Thyroid gland (tissue), 4 donors: ENCODE results near the gene GRM6. TPM values are rescaled to one million over a fixed set of nuclear protein-coding genes. Genes with fewer than 3 reads are reported as not detected.

ENCODE experiments used
- DNase-seq, 2 donors: peaks; one replicate each; pipeline ENCODE4 v3.0.0-alpha.2; 2019
- H3K27ac ChIP-seq, 3 donors: fragments of 200-600 bp; sonication (generic); 1 replicate in 2 of 3; 2 replicates in 1 of 3; pipeline ENCODE4 v1.5.1; 2016 to 2019; ENCODE audit warnings: mild to moderate bottlenecking in 1 of 3, moderate library complexity in 1 of 3
- H3K27me3 ChIP-seq: fragments of 200-600 bp; sonication (generic); one replicate; pipeline ENCODE4 v1.5.1; 2019
- H3K36me3 ChIP-seq, 2 donors: fragments of 200-600 bp; sonication (generic); one replicate each; pipeline ENCODE4 v1.5.1; 2016 to 2019
- H3K4me1 ChIP-seq, 2 donors: fragments of 200-600 bp; sonication (generic); one replicate each; pipeline ENCODE4 v1.5.1; 2017 to 2019
- H3K4me3 ChIP-seq, 3 donors: fragments of 200-600 bp; sonication (generic); replicated peaks in 1 of 3; 1 replicate in 2 of 3; 2 replicates in 1 of 3; pipeline ENCODE4 v1.5.1; 2016; ENCODE audit warnings: mild to moderate bottlenecking in 1 of 3
- H3K9me3 ChIP-seq: fragments of 200-600 bp; sonication (generic); one replicate; pipeline ENCODE4 v1.5.1; 2017
- CTCF ChIP-seq, 6 experiments: fragments of 200-600 bp in 3 of 6; fragments of 450-650 bp in 3 of 6; sonication (generic) in 3 of 6; IDR thresholded peaks; one replicate each; pipeline ENCODE4 v1.5.1; 2016 to 2019; ENCODE audit warnings: antibody characterized with exemption in 6 of 6, mild to moderate bottlenecking in 2 of 6, inconsistent platforms in 1 of 6, moderate library complexity in 1 of 6
- POLR2A ChIP-seq, 2 donors: fragments of 450-650 bp; IDR thresholded peaks; one replicate each; pipeline ENCODE4 v1.6.1; 2017; ENCODE audit warnings: antibody characterized with exemption in 2 of 2, mild to moderate bottlenecking in 2 of 2, moderate library complexity in 1 of 2
- WGBS, 2 donors: methylation state at CpG; one replicate each; pipeline ENCODE4 v1.1.5; 2017; 5-methylcytosine and 5-hydroxymethylcytosine counted together
- intact Hi-C: fragments of 100-400 bp; cut with DNase I; formaldehyde crosslinking; loops from one replicate; pipeline ENCODE4 v1.15.1; 2023
- total RNA-seq, 4 donors: library from RNA; depleted of rRNA; stranded (reverse); fragments of >200 nt; gene quantifications; one replicate each; pipeline ENCODE4 v1.2.3, GENCODE V29; 2016

The GRM6 gene
- total RNA-seq, 4 donors from 2014 or later: not detected

GRCh38 chr5:178993955-178994579 is 1.1 kb downstream of the GRM6 start:
- H3K27me3 ChIP-seq: no peaks in the 10 kb centered on the region
- H3K4me3 ChIP-seq: no peak overlapping the region
- no peak overlapping the region for H3K27ac ChIP-seq
- no peak for TF ChIP-seq CTCF (IDR thresholded peaks at IDR 0.05)
- TF ChIP-seq POLR2A (IDR thresholded peaks at IDR 0.05): no peak
- no peak for DNase-seq
- H3K36me3 ChIP-seq: no peaks in the 10 kb centered on the region
- no peaks in the 10 kb centered on the region for H3K4me1 ChIP-seq
- WGBS, 2 donors: 22 to 27% methylated on average over 25 to 31 of the region's 53 CpGs
- intact Hi-C loops: no loop called here
- no peaks in the 10 kb centered on the region for H3K9me3 ChIP-seq

GRCh38 chr5:178993236-178993765 is 1.8 kb downstream of the GRM6 start:
- Histone ChIP-seq H3K27ac (no peak overlapping the region), H3K9me3 (no peaks in the 10 kb centered on the region), H3K4me3 (no peak overlapping the region), H3K4me1 (no peaks in the 10 kb centered on the region), H3K27me3 (no peaks in the 10 kb centered on the region), H3K36me3 (no peaks in the 10 kb centered on the region)
- TF ChIP-seq CTCF (IDR thresholded peaks at IDR 0.05): no peak
- no peak for TF ChIP-seq POLR2A (IDR thresholded peaks at IDR 0.05)
- WGBS, 2 donors: 73 to 79% methylated on average over 19 to 20 of the region's 20 CpGs
- no peak for DNase-seq
- intact Hi-C loops: no loop called here

GRCh38 chr5:178992291-178992895 is 2.7 kb downstream of the GRM6 start:
- Histone ChIP-seq H3K27me3 (no peaks in the 10 kb centered on the region), H3K36me3 (no peaks in the 10 kb centered on the region), H3K9me3 (no peaks in the 10 kb centered on the region), H3K27ac (no peak overlapping the region), H3K4me1 (no peaks in the 10 kb centered on the region), H3K4me3 (no peak overlapping the region)
- DNase-seq: no peak
- TF ChIP-seq POLR2A (IDR thresholded peaks at IDR 0.05): no peak
- TF ChIP-seq CTCF (IDR thresholded peaks at IDR 0.05): no peak
- WGBS, 2 donors: 62 to 64% methylated on average over 7 to 9 of the region's 9 CpGs
- intact Hi-C loops: no loop called here

GRCh38 chr5:178991190-178992145 is 3.7 kb downstream of the GRM6 start:
- TF ChIP-seq CTCF (IDR thresholded peaks at IDR 0.05) (no peak), POLR2A (IDR thresholded peaks at IDR 0.05) (no peak)
- 88 to 91% methylated on average over 22 to 27 of the region's 28 CpGs for WGBS, 2 donors

More at GRCh38 chr5:178991190-178992145, 3.7 kb downstream of the GRM6 start:
- Histone ChIP-seq H3K27me3 (no peaks in the 10 kb centered on the region), H3K36me3 (no peaks in the 10 kb centered on the region), H3K9me3 (no peaks in the 10 kb centered on the region), H3K4me1 (no peaks in the 10 kb centered on the region), H3K4me3 (no peak overlapping the region), H3K27ac (no peak overlapping the region)
- no peak for DNase-seq
- intact Hi-C loops: no loop called here
